PC-9 (cell line): ENCODE measurements around the gene KRIT1. TPM values are rescaled to one million over a fixed set of nuclear protein-coding genes. Genes with fewer than 3 reads are reported as not detected.

Source experiments
- BruUV-seq: library from RNA; stranded (reverse); fragments of 400-500 nt; replicated peaks from 2 replicates; lab custom pipeline; 2021; lab: Mats Ljungman, UMichigan
- CTCF ChIA-PET: fragments of 300-600 bp; sonication (Branson Sonifier 250); formaldehyde crosslinking; loops from one replicate; lab custom pipeline; 2022; ENCODE audit warnings: antibody characterized with exemption; lab: Charles Lee
- POLR2A ChIA-PET: fragments of 300-600 bp; sonication (Branson Sonifier 250); formaldehyde crosslinking; loops from one replicate; lab custom pipeline; 2022; ENCODE audit warnings: antibody characterized with exemption; ENCODE audit not compliant: unreplicated experiment; lab: Charles Lee
- DNase-seq, 2 experiments: peaks; one replicate each; pipeline versions ENCODE4 v3.0.0 to v3.0.0-alpha.2; 2015 to 2022; ENCODE audit warnings: mixed read lengths in 1 of 2
- H2AFZ ChIP-seq: fragments of 200-600 bp; sonication (generic); 2 replicates; pipeline ENCODE4 v1.8.1; 2017; ENCODE audit warnings: antibody characterized with exemption
- H3F3A ChIP-seq: fragments of 200-600 bp; sonication (generic); 2 replicates; pipeline ENCODE4 v1.8.1; 2017; ENCODE audit warnings: antibody characterized with exemption, mild to moderate bottlenecking, low read depth; ENCODE audit not compliant: insufficient read depth
- H3K27ac ChIP-seq: fragments of 200-600 bp; sonication (generic); 2 replicates; pipeline ENCODE4 v1.6.1; 2016; ENCODE audit warnings: mixed run types
- H3K27me3 ChIP-seq: fragments of 200-600 bp; sonication (generic); 2 replicates; pipeline ENCODE4 v1.6.1; 2016; ENCODE audit warnings: low read depth, mixed run types; ENCODE audit not compliant: insufficient read depth
- H3K36me3 ChIP-seq: fragments of 200-600 bp; sonication (generic); 2 replicates; pipeline ENCODE4 v1.6.1; 2016; ENCODE audit warnings: low read depth, mixed run types
- H3K4me1 ChIP-seq: fragments of 200-600 bp; sonication (generic); replicated peaks from 2 replicates; pipeline ENCODE4 v1.6.1; 2016; ENCODE audit warnings: mixed run types; ENCODE audit not compliant: insufficient read depth
- H3K4me2 ChIP-seq: fragments of 200-600 bp; sonication (generic); 2 replicates; pipeline ENCODE4 v1.6.1; 2017; ENCODE audit warnings: mixed run types
- H3K4me3 ChIP-seq: fragments of 200-600 bp; sonication (generic); 2 replicates; pipeline ENCODE4 v1.6.1; 2016; ENCODE audit warnings: mixed run types
- H3K79me2 ChIP-seq: fragments of 200-600 bp; sonication (generic); 2 replicates; pipeline ENCODE4 v1.6.1; 2017; ENCODE audit warnings: low read depth, mixed run types
- H3K9me2 ChIP-seq: fragments of 200-600 bp; sonication (generic); 2 replicates; pipeline ENCODE4 v1.8.1; 2017; ENCODE audit warnings: mild to moderate bottlenecking; ENCODE audit not compliant: insufficient read depth
- H3K9me3 ChIP-seq: fragments of 200-600 bp; sonication (generic); 2 replicates; pipeline ENCODE4 v1.8.1; 2016; ENCODE audit warnings: low read depth; ENCODE audit not compliant: insufficient read depth
- H4K20me1 ChIP-seq: fragments of 200-600 bp; sonication (generic); 2 replicates; pipeline ENCODE4 v1.8.1; 2017; ENCODE audit not compliant: insufficient read depth
- EZH2 ChIP-seq: fragments of 200-600 bp; sonication (generic); IDR thresholded peaks from 2 replicates; pipeline ENCODE4 v1.8.0; 2017; ENCODE audit warnings: antibody characterized with exemption, low read depth
- intact Hi-C: fragments of 100-400 bp; cut with micrococcal nuclease; formaldehyde crosslinking; loops from one replicate; pipeline ENCODE4 v1.10.0; 2022; ENCODE audit not compliant: unreplicated experiment
- total RNA-seq: library from RNA; stranded (reverse); gene quantifications from 2 replicates; pipeline ENCODE4 v1.2.3, GENCODE V29; 2021
- TF ChIP-seq, protein P1 (sequence below): fragments of 200-600 bp; sonication (generic); conservative IDR thresholded peaks from 2 replicates; pipeline ENCODE4 v1.6.1; 2017; ENCODE audit warnings: mixed run types, antibody characterized with exemption, mild to moderate bottlenecking, moderate library complexity

Gene KRIT1
- total RNA-seq, 1 experiment from 2014 or later: 52.6 TPM

- no peaks in the 10 kb centered on the region for H3F3A ChIP-seq
- no TSS peak for BruUV-seq
- H3K4me2 ChIP-seq: no peak overlapping the region
- TF ChIP-seq EZH2: no peak
- TF ChIP-seq, protein P1, sequence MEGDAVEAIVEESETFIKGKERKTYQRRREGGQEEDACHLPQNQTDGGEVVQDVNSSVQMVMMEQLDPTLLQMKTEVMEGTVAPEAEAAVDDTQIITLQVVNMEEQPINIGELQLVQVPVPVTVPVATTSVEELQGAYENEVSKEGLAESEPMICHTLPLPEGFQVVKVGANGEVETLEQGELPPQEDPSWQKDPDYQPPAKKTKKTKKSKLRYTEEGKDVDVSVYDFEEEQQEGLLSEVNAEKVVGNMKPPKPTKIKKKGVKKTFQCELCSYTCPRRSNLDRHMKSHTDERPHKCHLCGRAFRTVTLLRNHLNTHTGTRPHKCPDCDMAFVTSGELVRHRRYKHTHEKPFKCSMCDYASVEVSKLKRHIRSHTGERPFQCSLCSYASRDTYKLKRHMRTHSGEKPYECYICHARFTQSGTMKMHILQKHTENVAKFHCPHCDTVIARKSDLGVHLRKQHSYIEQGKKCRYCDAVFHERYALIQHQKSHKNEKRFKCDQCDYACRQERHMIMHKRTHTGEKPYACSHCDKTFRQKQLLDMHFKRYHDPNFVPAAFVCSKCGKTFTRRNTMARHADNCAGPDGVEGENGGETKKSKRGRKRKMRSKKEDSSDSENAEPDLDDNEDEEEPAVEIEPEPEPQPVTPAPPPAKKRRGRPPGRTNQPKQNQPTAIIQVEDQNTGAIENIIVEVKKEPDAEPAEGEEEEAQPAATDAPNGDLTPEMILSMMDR: no peak
- no peaks in the 10 kb centered on the region for H3K4me1 ChIP-seq
- no peaks in the 10 kb centered on the region for H3K27me3 ChIP-seq
- no peaks in the 10 kb centered on the region for H3K79me2 ChIP-seq
- H3K36me3 ChIP-seq: peaks cover 18% of the 10 kb centered on the region
- ChIA-PET POLR2A (interaction anchor here (0.6 kb wide), 2 partner anchors 26 to 1470 kb away, joined by 3 to 4 read pairs; no protein-coding TSS in a partner anchor), CTCF (interaction anchor here (0.6 kb wide), 1 partner anchor 195 kb away, joined by 3 read pairs; no protein-coding TSS in a partner anchor)
- no peaks in the 10 kb centered on the region for H4K20me1 ChIP-seq
- no peaks in the 10 kb centered on the region for H3K9me3 ChIP-seq
- no peaks in the 10 kb centered on the region for H3K9me2 ChIP-seq
- no peak overlapping the region for H3K27ac ChIP-seq
- H3K4me3 ChIP-seq: no peak overlapping the region
- no peak for DNase-seq
- H2AFZ ChIP-seq: no peak overlapping the region
- intact Hi-C loops: no loop called here
These were observed 15.2 kb downstream of the KRIT1 start for GRCh38 chr7:92230547-92230946.

GRCh38 chr7:92228742-92229141 is 17.0 kb downstream of the KRIT1 start:
- ChIA-PET CTCF (interaction anchor here (0.6 kb wide), 1 partner anchor 348 kb away, joined by 3 read pairs; no protein-coding TSS in a partner anchor), POLR2A (no interaction called here)
- TF ChIP-seq, protein P1: no peak
- no peak for TF ChIP-seq EZH2

DNA sequence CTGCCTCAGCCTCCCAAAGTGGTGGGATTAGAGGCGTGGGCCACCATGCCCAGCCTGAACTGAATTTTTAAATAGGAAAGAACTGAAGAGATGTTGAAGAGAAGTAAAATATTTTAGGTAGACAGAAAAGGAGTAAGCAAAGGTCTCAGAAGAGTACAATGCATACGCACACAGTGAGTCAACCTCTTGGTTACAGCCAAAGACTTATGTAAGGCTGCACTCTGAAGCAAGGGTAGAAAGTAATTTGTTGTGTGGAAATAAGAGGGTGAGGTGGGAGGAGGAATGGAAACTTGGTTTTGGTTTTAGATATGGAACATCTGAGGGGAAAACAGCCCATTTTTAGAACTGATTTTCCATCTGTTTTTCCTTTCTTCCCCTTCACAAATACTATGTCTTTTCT is 17.6 kb downstream of the KRIT1 start:
- H3K4me1 ChIP-seq: no peaks in the 10 kb centered on the region
- H3K9me2 ChIP-seq: no peaks in the 10 kb centered on the region
- H3K27ac ChIP-seq: no peak overlapping the region
- H4K20me1 ChIP-seq: no peaks in the 10 kb centered on the region
- TF ChIP-seq EZH2: no peak
- TF ChIP-seq, protein P1: no peak
- ChIA-PET CTCF (interaction anchor here (0.6 kb wide), 1 partner anchor 347 kb away, joined by 3 read pairs; no protein-coding TSS in a partner anchor), POLR2A (no interaction called here)
- H3K4me3 ChIP-seq: no peak overlapping the region
- no peaks in the 10 kb centered on the region for H3K27me3 ChIP-seq
- no peaks in the 10 kb centered on the region for H3K9me3 ChIP-seq
- peaks cover 13% of the 10 kb centered on the region; the same call in 1 of the 2 replicates for H3K36me3 ChIP-seq
- no peak overlapping the region for H3K4me2 ChIP-seq
- no peak overlapping the region for H2AFZ ChIP-seq
- intact Hi-C loops: no loop called here
- DNase-seq: no peak
- H3F3A ChIP-seq: no peaks in the 10 kb centered on the region
- H3K79me2 ChIP-seq: no peaks in the 10 kb centered on the region
- BruUV-seq: no TSS peak

More at GRCh38 chr7:92228742-92229141, 17.0 kb downstream of the KRIT1 start:
- H3F3A ChIP-seq: no peaks in the 10 kb centered on the region
- intact Hi-C loops: no loop called here
- peaks cover 13% of the 10 kb centered on the region; the same call in 1 of the 2 replicates for H3K36me3 ChIP-seq
- DNase-seq: no peak
- no peaks in the 10 kb centered on the region for H3K9me2 ChIP-seq
- no peaks in the 10 kb centered on the region for H3K4me1 ChIP-seq
- no peak overlapping the region for H3K4me2 ChIP-seq
- no peak overlapping the region for H3K27ac ChIP-seq
- no peaks in the 10 kb centered on the region for H3K9me3 ChIP-seq
- H4K20me1 ChIP-seq: no peaks in the 10 kb centered on the region
- no peaks in the 10 kb centered on the region for H3K27me3 ChIP-seq
- no peak overlapping the region for H2AFZ ChIP-seq
- BruUV-seq: no TSS peak
- no peak overlapping the region for H3K4me3 ChIP-seq
- no peaks in the 10 kb centered on the region for H3K79me2 ChIP-seq
